ENCODE results near the gene PRSS53. TPM values are rescaled to one million over a fixed set of nuclear protein-coding genes. Genes with fewer than 3 reads are reported as not detected.

The PRSS53 gene
- total RNA-seq, 1 experiment from 2014 or later = 4.0 TPM

DNA sequence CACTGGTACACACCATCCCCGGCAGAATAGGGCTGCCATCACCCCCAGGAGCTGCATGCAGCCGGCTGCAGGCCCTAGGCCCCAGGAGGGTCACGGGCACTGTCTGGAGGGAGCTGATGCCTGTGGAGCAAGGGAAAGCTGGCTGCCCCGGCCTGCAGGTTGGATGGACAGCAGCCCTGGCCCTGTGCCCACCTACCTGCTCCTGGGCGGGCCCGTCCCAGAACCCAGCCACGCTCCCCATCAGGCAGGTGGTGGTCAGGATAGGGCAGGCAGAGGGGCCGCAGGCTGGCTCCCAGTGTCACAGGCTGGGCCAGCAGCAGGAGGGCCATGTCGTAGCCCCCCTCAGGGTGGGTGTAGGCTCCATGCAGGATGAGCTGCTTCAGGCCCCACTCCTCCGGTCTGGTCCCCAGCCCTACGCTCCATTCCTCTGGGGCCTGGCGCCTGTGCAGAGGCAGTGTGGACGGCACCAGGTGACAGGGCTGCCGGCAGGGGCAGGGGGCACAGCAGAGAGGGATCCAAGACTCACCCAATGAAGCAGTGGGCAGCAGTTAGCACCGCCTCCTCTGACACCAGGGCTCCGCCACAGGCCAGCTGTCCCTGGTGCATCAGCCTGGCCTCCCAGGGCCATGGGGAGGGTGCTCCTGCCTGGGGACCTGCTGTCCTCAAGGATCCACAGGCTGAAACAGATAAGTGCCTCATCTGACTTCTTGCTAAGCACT is 4.0 kb downstream of the PRSS53 start:
- Histone ChIP-seq H4K20me1 (ENCODE audit: insufficient read depth, low read depth, low read length) (no peaks in the 10 kb centered on the region; the same call in 1 of the 2 replicates), H3K27me3 (ENCODE audit: low read length) (no peaks in the 10 kb centered on the region), H3K36me3 (ENCODE audit: insufficient read depth, low read length) (no peaks in the 10 kb centered on the region), H2AFZ (ENCODE audit: low read length) (no peak overlapping the region), H3K4me2 (ENCODE audit: low read depth, low read length, poor library complexity, severe bottlenecking) (no peak overlapping the region), H3K4me1 (ENCODE audit: low read length) (peaks cover 12% of the 10 kb centered on the region), H3K79me2 (ENCODE audit: low read length) (no peaks in the 10 kb centered on the region), H3K27ac (ENCODE audit: low read length) (no peak overlapping the region), H3K9me3 (ENCODE audit: low read length) (no peaks in the 10 kb centered on the region), H3K9ac (ENCODE audit: low read length) (no peak overlapping the region), H3K9me2 (replicated peaks; ENCODE audit: insufficient read depth, low read length) (no peaks in the 10 kb centered on the region), H3K4me3 (ENCODE audit: low read length) (no peak overlapping the region)
- DNase-seq = peak; percentile 39

DNA sequence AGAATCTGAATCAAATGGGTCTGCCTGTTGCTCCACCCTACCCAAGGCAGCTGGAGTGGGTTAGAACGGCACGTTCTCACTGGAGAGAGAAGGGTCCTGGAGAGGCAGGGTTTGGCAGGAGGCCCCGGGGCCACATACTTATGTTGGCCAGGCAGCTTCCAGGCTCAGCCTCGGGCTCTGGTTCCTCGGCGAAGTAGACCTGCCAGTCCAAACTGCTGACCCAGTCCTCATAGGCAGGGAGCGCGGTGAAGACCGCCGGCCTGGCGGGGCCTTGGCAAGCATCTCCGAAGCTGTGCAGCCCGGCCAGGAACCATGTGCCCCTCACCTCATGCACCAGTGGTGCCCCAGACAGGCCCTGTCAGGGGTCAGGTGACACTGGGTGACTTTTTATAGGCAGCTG is 4.8 kb downstream of the PRSS53 start:
- no peaks in the 10 kb centered on the region; the same call in 1 of the 2 replicates for H4K20me1 ChIP-seq (ENCODE audit: insufficient read depth, low read depth, low read length)
- no peak overlapping the region for H3K9ac ChIP-seq (ENCODE audit: low read length)
- no peak overlapping the region for H3K4me3 ChIP-seq (ENCODE audit: low read length)
- no peak overlapping the region for H3K27ac ChIP-seq (ENCODE audit: low read length)
- no peak overlapping the region for H3K4me2 ChIP-seq (ENCODE audit: low read depth, low read length, poor library complexity, severe bottlenecking)
- peaks cover 12% of the 10 kb centered on the region for H3K4me1 ChIP-seq (ENCODE audit: low read length)
- no peaks in the 10 kb centered on the region for H3K27me3 ChIP-seq (ENCODE audit: low read length)
- DNase-seq = peak; percentile 36
- H3K79me2 ChIP-seq (ENCODE audit: low read length) = 0 out of 2 replicates have a peak, but pooled peaks cover 2% of the 10 kb centered on the region
- H2AFZ ChIP-seq (ENCODE audit: low read length) = no peak overlapping the region
- no peaks in the 10 kb centered on the region for H3K9me2 ChIP-seq (replicated peaks; ENCODE audit: insufficient read depth, low read length)
- no peaks in the 10 kb centered on the region for H3K9me3 ChIP-seq (ENCODE audit: low read length)
- H3K36me3 ChIP-seq (ENCODE audit: insufficient read depth, low read length) = no peaks in the 10 kb centered on the region

GRCh38 chr16:31083556-31083955 is 5.2 kb downstream of the PRSS53 start:
- Histone ChIP-seq H3K4me2 (ENCODE audit: low read depth, low read length, poor library complexity, severe bottlenecking) (no peak overlapping the region), H3K9me3 (ENCODE audit: low read length) (no peaks in the 10 kb centered on the region), H3K4me3 (ENCODE audit: low read length) (no peak overlapping the region), H3K27ac (ENCODE audit: low read length) (no peak overlapping the region), H3K4me1 (ENCODE audit: low read length) (peaks cover 12% of the 10 kb centered on the region), H3K36me3 (ENCODE audit: insufficient read depth, low read length) (no peaks in the 10 kb centered on the region), H4K20me1 (ENCODE audit: insufficient read depth, low read depth, low read length) (no peaks in the 10 kb centered on the region; the same call in 1 of the 2 replicates), H3K9me2 (replicated peaks; ENCODE audit: insufficient read depth, low read length) (no peaks in the 10 kb centered on the region), H3K27me3 (ENCODE audit: low read length) (no peaks in the 10 kb centered on the region), H2AFZ (ENCODE audit: low read length) (no peak overlapping the region), H3K9ac (ENCODE audit: low read length) (no peak overlapping the region), H3K79me2 (ENCODE audit: low read length) (0 out of 2 replicates have a peak, but pooled peaks cover 2% of the 10 kb centered on the region)
- no peak for DNase-seq

DNA sequence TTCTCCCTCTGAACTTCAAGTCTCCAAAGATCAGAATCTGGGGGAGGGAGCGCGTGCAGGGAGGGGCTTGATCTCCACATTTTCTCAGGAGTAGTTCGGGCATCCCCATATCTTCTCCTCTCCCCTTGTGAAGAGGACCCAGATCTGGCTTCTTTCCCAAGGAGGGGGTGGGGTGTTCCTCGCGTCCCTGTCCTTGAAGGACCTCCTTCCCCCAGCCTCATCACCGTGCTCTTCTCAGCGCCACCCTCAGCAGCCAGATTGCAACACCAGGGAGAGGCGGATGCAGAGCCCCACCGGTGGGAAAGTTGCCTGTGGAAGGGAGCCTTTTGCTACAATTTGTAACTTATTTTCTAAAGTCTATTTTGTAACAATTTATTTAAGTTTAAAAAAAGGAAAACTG is 5.7 kb downstream of the PRSS53 start:
- Histone ChIP-seq H3K9me2 (replicated peaks; ENCODE audit: insufficient read depth, low read length) (no peaks in the 10 kb centered on the region), H3K4me1 (ENCODE audit: low read length) (peaks cover 12% of the 10 kb centered on the region), H2AFZ (ENCODE audit: low read length) (no peak overlapping the region), H3K4me3 (ENCODE audit: low read length) (no peak overlapping the region), H3K4me2 (ENCODE audit: low read depth, low read length, poor library complexity, severe bottlenecking) (no peak overlapping the region), H3K27me3 (ENCODE audit: low read length) (no peaks in the 10 kb centered on the region), H3K79me2 (ENCODE audit: low read length) (0 out of 2 replicates have a peak, but pooled peaks cover 3% of the 10 kb centered on the region), H3K9me3 (ENCODE audit: low read length) (no peaks in the 10 kb centered on the region), H3K27ac (ENCODE audit: low read length) (no peak overlapping the region), H4K20me1 (ENCODE audit: insufficient read depth, low read depth, low read length) (no peaks in the 10 kb centered on the region; the same call in 1 of the 2 replicates), H3K36me3 (ENCODE audit: insufficient read depth, low read length) (no peaks in the 10 kb centered on the region), H3K9ac (ENCODE audit: low read length) (no peak overlapping the region)
- DNase-seq = peak; percentile 39

GRCh38 chr16:31082368-31083045 is 6.2 kb downstream of the PRSS53 start:
- Histone ChIP-seq H3K9me3 (ENCODE audit: low read length) (no peaks in the 10 kb centered on the region), H3K4me2 (ENCODE audit: low read depth, low read length, poor library complexity, severe bottlenecking) (no peak overlapping the region), H3K9me2 (replicated peaks; ENCODE audit: insufficient read depth, low read length) (no peaks in the 10 kb centered on the region), H3K27me3 (ENCODE audit: low read length) (no peaks in the 10 kb centered on the region), H3K4me1 (ENCODE audit: low read length) (peaks cover 12% of the 10 kb centered on the region), H3K36me3 (ENCODE audit: insufficient read depth, low read length) (no peaks in the 10 kb centered on the region), H2AFZ (ENCODE audit: low read length) (no peak overlapping the region), H3K27ac (ENCODE audit: low read length) (no peak overlapping the region), H3K9ac (ENCODE audit: low read length) (no peak overlapping the region), H3K4me3 (ENCODE audit: low read length) (no peak overlapping the region), H3K79me2 (ENCODE audit: low read length) (peaks cover 8% of the 10 kb centered on the region; the same call in 1 of the 2 replicates), H4K20me1 (ENCODE audit: insufficient read depth, low read depth, low read length) (no peaks in the 10 kb centered on the region; the same call in 1 of the 2 replicates)
- peak; percentile 29 for DNase-seq

DNA sequence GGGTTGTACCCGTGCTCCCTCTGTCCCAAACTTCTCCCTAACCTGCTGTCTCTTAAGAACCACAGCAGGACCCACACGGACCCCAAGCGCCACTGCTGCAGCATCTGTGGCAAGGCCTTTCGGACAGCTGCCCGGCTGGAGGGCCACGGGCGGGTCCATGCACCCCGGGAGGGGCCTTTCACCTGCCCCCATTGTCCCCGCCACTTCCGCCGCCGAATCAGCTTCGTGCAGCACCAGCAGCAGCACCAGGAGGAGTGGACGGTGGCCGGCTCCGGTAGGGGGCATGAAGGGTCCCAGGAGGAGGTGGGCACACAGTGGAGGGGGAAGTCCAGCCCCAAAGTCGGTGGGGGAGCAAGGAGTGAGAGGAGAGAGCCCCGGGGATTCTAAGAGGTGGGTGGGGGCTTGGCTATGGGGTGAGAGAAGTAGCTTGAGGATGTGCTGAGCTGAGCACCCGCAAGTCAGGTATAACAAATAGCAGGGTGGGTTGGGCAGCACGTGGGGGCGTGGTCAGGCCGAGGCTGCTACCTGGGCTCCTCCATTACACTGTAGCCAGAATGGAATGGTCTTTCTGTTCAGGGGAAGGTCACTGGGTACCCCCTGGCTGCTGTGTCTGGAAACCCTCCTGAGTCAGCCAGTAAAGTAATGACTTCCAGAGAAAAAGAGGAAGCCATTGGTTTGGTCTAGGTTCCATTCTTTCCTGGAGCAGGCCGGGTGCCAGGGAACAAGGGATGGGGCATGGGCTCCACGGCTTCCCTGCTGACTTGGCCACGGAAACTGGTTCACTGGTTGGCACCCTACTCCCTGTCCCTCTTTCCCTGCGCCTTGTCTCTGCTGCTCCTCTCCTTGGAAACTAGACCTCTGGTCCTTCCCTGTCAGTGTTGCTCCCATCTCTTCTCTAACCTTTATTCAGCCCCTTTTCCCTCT is 7.1 kb downstream of the PRSS53 start:
- no peak overlapping the region for H2AFZ ChIP-seq (ENCODE audit: low read length)
- no peak overlapping the region for H3K4me2 ChIP-seq (ENCODE audit: low read depth, low read length, poor library complexity, severe bottlenecking)
- no peak overlapping the region for H3K4me3 ChIP-seq (ENCODE audit: low read length)
- H3K9me3 ChIP-seq (ENCODE audit: low read length) = no peaks in the 10 kb centered on the region
- DNase-seq = no peak
- 0 out of 2 replicates have a peak, but pooled peaks cover 3% of the 10 kb centered on the region for H3K36me3 ChIP-seq (ENCODE audit: insufficient read depth, low read length)
- no peaks in the 10 kb centered on the region; the same call in 1 of the 2 replicates for H4K20me1 ChIP-seq (ENCODE audit: insufficient read depth, low read depth, low read length)
- peaks cover 16% of the 10 kb centered on the region for H3K79me2 ChIP-seq (ENCODE audit: low read length)
- H3K9ac ChIP-seq (ENCODE audit: low read length) = no peak overlapping the region
- no peaks in the 10 kb centered on the region for H3K27me3 ChIP-seq (ENCODE audit: low read length)
- H3K9me2 ChIP-seq (replicated peaks; ENCODE audit: insufficient read depth, low read length) = no peaks in the 10 kb centered on the region
- peaks cover 12% of the 10 kb centered on the region for H3K4me1 ChIP-seq (ENCODE audit: low read length)
- H3K27ac ChIP-seq (ENCODE audit: low read length) = no peak overlapping the region

DNA sequence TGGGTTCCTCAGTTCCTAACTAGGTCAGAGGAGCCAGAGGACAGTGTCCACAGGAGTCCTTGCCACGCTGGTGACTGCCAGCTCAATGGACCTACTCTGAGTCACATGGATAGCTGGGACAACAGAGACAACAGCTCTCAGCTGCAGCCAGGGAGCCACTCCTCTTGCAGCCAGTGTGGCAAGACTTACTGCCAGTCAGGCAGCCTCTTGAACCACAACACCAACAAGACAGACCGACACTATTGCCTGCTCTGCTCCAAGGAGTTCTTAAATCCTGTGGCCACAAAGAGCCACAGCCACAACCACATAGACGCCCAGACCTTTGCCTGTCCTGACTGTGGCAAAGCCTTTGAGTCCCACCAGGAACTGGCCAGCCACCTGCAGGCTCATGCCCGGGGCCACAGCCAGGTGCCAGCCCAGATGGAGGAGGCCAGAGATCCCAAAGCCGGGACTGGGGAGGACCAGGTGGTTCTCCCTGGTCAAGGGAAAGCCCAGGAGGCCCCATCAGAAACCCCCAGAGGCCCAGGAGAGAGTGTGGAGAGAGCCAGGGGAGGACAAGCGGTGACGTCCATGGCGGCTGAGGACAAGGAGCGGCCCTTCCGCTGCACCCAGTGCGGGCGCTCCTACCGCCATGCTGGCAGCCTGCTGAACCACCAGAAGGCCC is 7.9 kb downstream of the PRSS53 start:
- peaks cover 9% of the 10 kb centered on the region for H3K4me1 ChIP-seq (ENCODE audit: low read length)
- H3K9me2 ChIP-seq (replicated peaks; ENCODE audit: insufficient read depth, low read length) = no peaks in the 10 kb centered on the region
- H3K36me3 ChIP-seq (ENCODE audit: insufficient read depth, low read length) = 0 out of 2 replicates have a peak, but pooled peaks cover 6% of the 10 kb centered on the region
- no peak overlapping the region for H3K9ac ChIP-seq (ENCODE audit: low read length)
- H4K20me1 ChIP-seq (ENCODE audit: insufficient read depth, low read depth, low read length) = no peaks in the 10 kb centered on the region; the same call in 1 of the 2 replicates
- no peaks in the 10 kb centered on the region for H3K27me3 ChIP-seq (ENCODE audit: low read length)
- H3K79me2 ChIP-seq (ENCODE audit: low read length) = peaks cover 24% of the 10 kb centered on the region
- H3K4me2 ChIP-seq (ENCODE audit: low read depth, low read length, poor library complexity, severe bottlenecking) = no peak overlapping the region
- no peak overlapping the region for H2AFZ ChIP-seq (ENCODE audit: low read length)
- no peak for DNase-seq
- no peak overlapping the region for H3K4me3 ChIP-seq (ENCODE audit: low read length)
- no peaks in the 10 kb centered on the region for H3K9me3 ChIP-seq (ENCODE audit: low read length)
- no peak overlapping the region for H3K27ac ChIP-seq (ENCODE audit: low read length)

Measured in Karpas-422 (cell line).